MCF 10A (cell line): ENCODE results near the gene SLC25A52. TPM values are rescaled to one million over a fixed set of nuclear protein-coding genes. Genes with fewer than 3 reads are reported as not detected.
"Not testable (repeated sequence)": the region's sequence is repeated elsewhere in the genome, so short reads cannot be mapped to it uniquely, and the experiment has no call there.

ENCODE experiments used
- Bru-seq: library from RNA; stranded (reverse); fragments of 400-500 nt; gene quantifications from one replicate; lab custom pipeline; 2021; lab: Mats Ljungman, UMichigan
- BruChase-seq, 2 experiments: library from RNA; stranded (reverse); fragments of 400-500 nt; gene quantifications; one replicate each; lab custom pipeline; 2021; lab: Mats Ljungman, UMichigan
- BruUV-seq: library from RNA; stranded (reverse); fragments of 400-500 nt; replicated peaks from 2 replicates; lab custom pipeline; 2021; lab: Mats Ljungman, UMichigan
- CTCF ChIA-PET: fragments of 300-600 bp; sonication (Branson Sonifier 250); formaldehyde crosslinking; extraction: SDS; loops from one replicate; lab custom pipeline; 2021; ENCODE audit warnings: antibody characterized with exemption, inconsistent platforms; lab: Yijun Ruan, JAX
- POLR2A ChIA-PET: fragments of 300-600, 350-650 bp; sonication (Branson Sonifier 250); formaldehyde crosslinking; extraction: SDS; loops from one replicate; lab custom pipeline; 2020; ENCODE audit warnings: antibody characterized with exemption, inconsistent platforms; lab: Yijun Ruan, JAX
- DNase-seq: peaks from one replicate; pipeline ENCODE4 v3.0.0-alpha.2; 2018; ENCODE audit not compliant: unreplicated experiment
- H3K27ac Mint-ChIP-seq: one replicate; pipeline ENCODE4 v1.8.0; 2022; ENCODE audit warnings: mild to moderate bottlenecking, low read depth, mixed read lengths; ENCODE audit not compliant: unreplicated experiment
- H3K27me3 Mint-ChIP-seq: one replicate; pipeline ENCODE4 v1.8.0; 2022; ENCODE audit warnings: mixed read lengths; ENCODE audit not compliant: insufficient read depth, unreplicated experiment
- H3K36me3 Mint-ChIP-seq: one replicate; pipeline ENCODE4 v1.8.0; 2022; ENCODE audit warnings: mild to moderate bottlenecking, moderate library complexity, mixed read lengths; ENCODE audit not compliant: insufficient read depth, unreplicated experiment
- H3K4me1 Mint-ChIP-seq: one replicate; pipeline ENCODE4 v1.8.0; 2022; ENCODE audit warnings: mixed read lengths; ENCODE audit not compliant: insufficient read depth, unreplicated experiment
- H3K4me3 Mint-ChIP-seq: one replicate; pipeline ENCODE4 v1.8.0; 2022; ENCODE audit warnings: mild to moderate bottlenecking, moderate library complexity, mixed read lengths; ENCODE audit not compliant: unreplicated experiment
- H3K9me3 Mint-ChIP-seq: one replicate; pipeline ENCODE4 v1.8.0; 2022; ENCODE audit warnings: mixed read lengths; ENCODE audit not compliant: unreplicated experiment
- CTCF ChIP-seq: fragments of 200-600 bp; IDR thresholded peaks from one replicate; pipeline ENCODE4 v1.8.0; 2022; ENCODE audit warnings: antibody characterized with exemption, mild to moderate bottlenecking; ENCODE audit not compliant: unreplicated experiment
- intact Hi-C: fragments of 100-400 bp; cut with micrococcal nuclease; formaldehyde crosslinking; loops from 2 replicates; pipeline ENCODE4 v1.14.1; 2022
- long read RNA-seq: library from polyadenylated mRNA; stranded (forward); transcript quantifications from one replicate; pipeline ENCODE4 v2.0.0, GENCODE V29; 2022
- total RNA-seq: library from RNA; stranded (reverse); gene quantifications from 2 replicates; pipeline ENCODE4 v1.2.3, GENCODE V29; 2022

SLC25A52 gene, protein sequence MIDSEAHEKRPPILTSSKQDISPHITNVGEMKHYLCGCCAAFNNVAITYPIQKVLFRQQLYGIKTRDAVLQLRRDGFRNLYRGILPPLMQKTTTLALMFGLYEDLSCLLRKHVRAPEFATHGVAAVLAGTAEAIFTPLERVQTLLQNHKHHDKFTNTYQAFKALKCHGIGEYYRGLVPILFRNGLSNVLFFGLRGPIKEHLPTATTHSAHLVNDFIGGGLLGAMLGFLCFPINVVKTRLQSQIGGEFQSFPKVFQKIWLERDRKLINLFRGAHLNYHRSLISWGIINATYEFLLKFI
- not detected in 2 replicates for total RNA-seq
- Bru-seq, nascent RNA, result not detected
- BruChase-seq, experiment 1, labeled RNA remaining after a 6-hour chase, result percentile 33 among the genes with signal in this experiment
- percentile 39 among the genes with signal in this experiment for BruChase-seq, experiment 2, labeled RNA remaining after a 2-hour chase
- long read RNA-seq, result 0 reads

DNA sequence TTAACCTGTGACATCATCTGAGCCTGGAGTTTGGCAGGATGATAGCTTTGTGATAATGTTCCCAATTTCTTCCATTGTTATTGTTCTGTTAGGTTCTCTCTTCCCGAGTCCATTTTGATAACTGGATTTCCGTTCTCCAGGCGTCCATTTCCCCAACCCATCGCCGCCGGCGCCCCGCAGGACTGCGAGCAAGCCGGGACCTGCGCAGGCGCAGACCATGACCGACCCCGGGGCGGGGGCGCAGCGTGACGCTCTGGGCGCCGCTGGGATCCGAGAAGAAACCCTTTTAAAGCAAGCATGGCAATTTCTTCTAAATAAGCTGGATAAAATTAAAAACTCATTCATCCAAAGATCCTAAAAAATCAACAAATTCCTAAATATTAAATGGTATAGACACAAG lies at the start of gene SLC25A52:
Gene SLC25A52 (minus strand): TSS at position 186 of the 400 bp plus-strand sequence. CDS start 219 bp downstream, outside the sequence.
- Mint-ChIP-seq H3K36me3 (no peaks in the 10 kb centered on the region), H3K9me3 (no peaks in the 10 kb centered on the region), H3K27me3 (peaks cover 14% of the 10 kb centered on the region), H3K27ac (no peak within 1 kb of the TSS), H3K4me3 (no peak within 1 kb of the TSS), H3K4me1 (no peaks in the 10 kb centered on the region)
- intact Hi-C loops, result no loop called here
- BruUV-seq, result no TSS peak
- TF ChIP-seq CTCF, result no peak
- ChIA-PET CTCF (no interaction called here), POLR2A (no interaction called here)
- DNase-seq, result no peak

- intact Hi-C loops, H3K27ac Mint-ChIP-seq, H3K4me1 Mint-ChIP-seq, H3K27me3 Mint-ChIP-seq, H3K9me3 Mint-ChIP-seq, DNase-seq, H3K4me3 Mint-ChIP-seq, BruUV-seq, H3K36me3 Mint-ChIP-seq, POLR2A ChIA-PET: not testable (repeated sequence)
- CTCF ChIA-PET, result interaction anchor here (0.7 kb wide), 1 partner anchor 253 kb away, joined by 3 read pairs; no protein-coding TSS in a partner anchor
These were observed 48.4 kb upstream of the SLC25A52 start for GRCh38 chr18:31809049-31809448.

DNA sequence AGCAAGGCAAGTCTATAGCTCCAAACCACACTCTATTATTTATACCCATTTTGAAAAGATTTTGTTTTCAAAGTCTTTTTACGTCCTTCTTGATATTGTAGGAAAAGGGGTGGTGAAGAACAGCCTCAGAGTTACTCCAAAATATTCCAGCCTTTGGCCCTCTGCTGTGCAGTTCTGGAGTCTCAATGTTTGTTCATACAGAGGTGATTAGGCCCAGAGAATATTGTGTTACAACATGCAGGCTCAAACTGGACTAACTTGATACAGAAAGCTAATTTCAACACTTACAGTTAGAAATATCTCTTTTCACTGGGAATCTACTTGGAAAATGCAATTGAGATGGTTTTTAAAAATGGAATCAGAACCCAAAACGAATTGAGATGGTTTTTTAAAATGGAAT lies 40.4 kb upstream of the SLC25A52 start:
- H3K27me3 Mint-ChIP-seq, result no peaks in the 10 kb centered on the region
- H3K4me3 Mint-ChIP-seq, result no peak overlapping the region
- no peaks in the 10 kb centered on the region for H3K36me3 Mint-ChIP-seq
- TF ChIP-seq CTCF, result no peak
- POLR2A ChIA-PET, result interaction anchor here (1.0 kb wide), 1 partner anchor 141 kb away, joined by 3 read pairs; no protein-coding TSS in a partner anchor
- no peak for DNase-seq
- no peaks in the 10 kb centered on the region for H3K4me1 Mint-ChIP-seq
- no peaks in the 10 kb centered on the region for H3K9me3 Mint-ChIP-seq
- H3K27ac Mint-ChIP-seq, result no peak overlapping the region
- BruUV-seq, result no TSS peak
- CTCF ChIA-PET, result interaction anchor here (0.6 kb wide), 1 partner anchor 58 kb away, joined by 3 read pairs; no protein-coding TSS in a partner anchor
- intact Hi-C loops, result no loop called here

GRCh38 chr18:31799257-31799656 lies 38.6 kb upstream of the SLC25A52 start:
- H3K4me3 Mint-ChIP-seq, H3K9me3 Mint-ChIP-seq, POLR2A ChIA-PET, BruUV-seq, DNase-seq, H3K36me3 Mint-ChIP-seq, intact Hi-C loops, H3K27me3 Mint-ChIP-seq, H3K27ac Mint-ChIP-seq, H3K4me1 Mint-ChIP-seq: not testable (repeated sequence)
- CTCF ChIA-PET, result interaction anchor here (0.7 to 0.9 kb wide), 2 partner anchors 21 to 60 kb away, joined by 3 read pairs; no protein-coding TSS in a partner anchor

GRCh38 chr18:31798399-31798798 lies 37.7 kb upstream of the SLC25A52 start:
- Mint-ChIP-seq H3K4me1 (no peaks in the 10 kb centered on the region), H3K27ac (no peak overlapping the region), H3K36me3 (no peaks in the 10 kb centered on the region), H3K4me3 (no peak overlapping the region), H3K9me3 (no peaks in the 10 kb centered on the region), H3K27me3 (no peaks in the 10 kb centered on the region)
- CTCF ChIA-PET, result no interaction called here
- DNase-seq, result no peak
- intact Hi-C loops, result no loop called here
- POLR2A ChIA-PET, result no interaction called here
- no TSS peak for BruUV-seq
- no peak for TF ChIP-seq CTCF
